Measurements from ENCODE around the gene ITGB2. TPM values are rescaled to one million over a fixed set of nuclear protein-coding genes. Genes with fewer than 3 reads are reported as not detected.

ITGB2 gene
- total RNA-seq, 2 donors from 2014 or later: 240 to 302 TPM

DNA sequence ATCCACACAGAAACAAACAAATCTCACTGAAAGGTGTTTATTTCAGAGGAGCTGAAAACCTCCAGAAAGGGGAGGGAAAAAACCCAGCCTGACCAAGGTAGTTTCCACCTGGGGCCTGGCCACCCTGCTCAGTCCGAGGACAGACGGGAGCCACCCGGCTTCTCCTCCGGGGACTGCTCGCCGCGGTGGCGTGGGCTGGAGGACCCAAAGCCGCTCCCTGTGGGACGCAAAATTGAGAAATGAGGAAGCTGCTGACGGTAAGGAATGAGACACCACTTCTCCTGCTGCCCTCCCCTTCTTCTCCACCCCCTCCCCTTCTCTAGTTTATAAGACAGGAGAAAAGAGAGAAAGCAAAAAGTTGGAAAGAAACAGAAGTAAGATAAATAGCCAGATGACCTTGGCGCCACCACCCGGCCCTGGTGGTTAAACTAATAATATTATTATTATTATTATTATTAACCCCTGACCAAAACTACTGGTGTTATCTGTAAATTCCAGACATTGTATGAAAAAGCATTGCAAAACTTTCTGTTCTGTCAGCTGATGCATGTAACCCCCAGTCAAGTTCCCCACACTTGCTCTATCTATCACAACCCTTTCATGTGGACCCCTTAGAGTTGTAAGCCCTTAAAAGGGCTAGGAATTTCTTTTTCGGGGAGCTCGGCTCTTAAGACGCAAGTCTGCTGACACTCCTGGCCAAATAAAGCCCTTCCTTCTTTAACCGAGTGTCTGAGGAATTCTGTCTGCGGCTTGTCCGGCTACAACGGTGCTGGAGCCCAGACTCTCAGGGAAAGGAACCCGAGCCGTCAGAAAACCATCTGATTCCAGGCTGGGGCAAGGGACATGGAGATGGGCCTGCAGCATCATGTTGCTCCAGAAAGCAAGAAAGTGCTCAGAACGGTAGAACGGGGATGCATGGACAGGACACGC lies 12.5 kb downstream of the ITGB2 start:
- Mint-ChIP-seq H3K4me3 (peak overlapping the region; percentile 9), H3K27me3 (no peaks in the 10 kb centered on the region), H3K4me1 (peaks cover 19% of the 10 kb centered on the region), H3K9me3 (no peaks in the 10 kb centered on the region), H3K27ac (no peak overlapping the region), H3K36me3 (ENCODE audit: low read depth) (peaks cover 84% of the 10 kb centered on the region)
- ATAC-seq (replicated peaks): no peak

DNA sequence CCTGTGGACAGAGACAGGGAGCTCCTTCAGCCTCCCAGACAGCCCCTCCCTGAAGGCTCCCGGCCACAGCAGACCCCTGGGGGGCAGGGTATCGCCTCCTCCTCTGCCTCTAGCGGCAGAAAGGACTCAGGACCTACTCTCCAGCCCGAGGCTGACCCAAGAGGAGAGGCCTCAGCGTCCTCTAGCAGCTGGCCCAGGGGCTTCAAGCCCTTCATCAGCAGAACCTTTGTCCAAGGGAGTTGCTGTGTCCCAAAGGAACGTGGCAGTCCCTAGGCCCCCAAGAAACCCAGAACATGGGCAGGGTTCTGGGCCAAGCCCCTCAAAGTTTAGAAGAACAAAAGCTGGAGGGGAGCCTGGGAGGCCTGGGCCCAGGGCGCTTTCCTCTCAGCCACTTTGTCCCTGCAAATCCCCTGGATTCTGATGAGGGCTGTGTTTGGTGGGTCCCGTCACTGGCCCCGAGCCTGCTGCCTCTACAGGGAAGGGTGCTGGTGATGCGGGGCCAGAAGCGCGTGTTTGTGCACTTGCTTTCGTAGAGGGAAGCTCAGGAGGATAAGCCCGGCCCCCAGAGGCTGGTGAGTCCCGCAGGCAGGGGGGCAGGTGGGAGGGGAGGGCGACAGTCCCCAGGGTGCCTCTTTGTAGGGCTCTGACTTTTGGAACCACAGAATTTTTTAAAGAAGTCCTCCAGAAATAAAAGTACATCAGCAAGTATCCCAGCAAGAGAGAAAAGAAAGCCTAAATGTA lies 13.3 kb downstream of the ITGB2 start:
- H3K36me3 Mint-ChIP-seq (ENCODE audit: low read depth): peaks cover 93% of the 10 kb centered on the region
- ATAC-seq (replicated peaks): no peak
- no peak overlapping the region for H3K27ac Mint-ChIP-seq
- no peaks in the 10 kb centered on the region for H3K27me3 Mint-ChIP-seq
- H3K4me3 Mint-ChIP-seq: no peak overlapping the region
- H3K4me1 Mint-ChIP-seq: peaks cover 24% of the 10 kb centered on the region
- H3K9me3 Mint-ChIP-seq: no peaks in the 10 kb centered on the region

DNA sequence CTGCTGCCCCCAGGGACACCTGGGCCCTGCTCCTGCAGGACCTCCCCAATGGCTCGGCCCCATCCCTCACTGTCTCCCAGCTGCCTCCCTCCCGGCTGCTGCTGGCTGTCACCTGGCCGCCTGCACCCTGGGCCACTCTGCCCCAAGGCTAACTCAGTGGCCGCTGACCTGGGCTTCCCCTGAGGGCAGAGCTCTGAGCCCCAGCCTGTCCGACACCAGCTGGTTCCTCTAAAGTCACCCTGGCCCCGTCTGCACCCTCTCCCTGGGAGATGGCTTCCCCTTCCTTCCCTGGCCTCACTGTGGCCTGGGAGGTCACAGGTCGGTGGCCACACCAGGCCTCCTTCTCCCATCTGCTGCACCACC lies 15.0 kb downstream of the ITGB2 start:
- Mint-ChIP-seq H3K4me3 (no peak overlapping the region), H3K9me3 (no peaks in the 10 kb centered on the region), H3K36me3 (ENCODE audit: low read depth) (peaks cover 95% of the 10 kb centered on the region), H3K27ac (peak overlapping the region; percentile 58), H3K4me1 (peaks cover 17% of the 10 kb centered on the region), H3K27me3 (no peaks in the 10 kb centered on the region)
- no peak for ATAC-seq (replicated peaks)

DNA sequence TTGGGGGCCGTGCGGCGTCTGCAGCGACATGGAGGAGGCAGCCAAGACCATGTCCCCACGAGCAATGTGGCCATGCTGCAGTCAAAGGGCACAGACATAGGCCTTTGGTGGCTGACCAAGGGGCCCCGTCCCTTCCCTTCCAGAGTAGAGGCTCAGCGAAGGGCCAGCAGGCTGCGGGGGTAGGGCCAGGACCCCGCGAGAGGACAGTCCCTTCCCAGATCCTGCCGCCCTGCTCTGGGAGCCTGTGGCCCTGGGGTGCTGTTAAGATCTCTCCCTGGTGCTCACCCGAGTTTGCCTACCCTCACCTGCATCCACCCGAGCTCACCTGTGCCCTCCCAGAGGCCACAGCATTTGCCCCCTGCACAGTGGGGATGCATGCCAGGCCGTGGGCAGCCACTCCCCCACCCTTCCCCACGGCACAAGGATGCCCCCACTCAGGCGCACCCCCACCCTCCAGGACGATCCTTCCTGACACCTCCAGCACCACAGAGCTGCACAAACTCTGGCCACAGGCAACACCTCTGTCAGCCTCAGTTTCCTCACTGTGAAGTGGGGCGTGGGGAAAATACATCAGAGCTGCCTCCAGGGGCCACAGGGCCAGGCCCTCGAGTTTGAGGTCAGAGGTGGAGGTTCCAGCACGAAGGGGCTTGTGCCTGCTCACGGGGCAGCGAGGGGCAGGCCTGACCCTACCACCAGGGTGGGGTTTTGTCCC lies 15.5 kb downstream of the ITGB2 start:
- no peaks in the 10 kb centered on the region for H3K9me3 Mint-ChIP-seq
- H3K4me1 Mint-ChIP-seq: peaks cover 17% of the 10 kb centered on the region
- no peaks in the 10 kb centered on the region for H3K27me3 Mint-ChIP-seq
- H3K27ac Mint-ChIP-seq: no peak overlapping the region
- no peak overlapping the region for H3K4me3 Mint-ChIP-seq
- ATAC-seq (replicated peaks): no peak
- H3K36me3 Mint-ChIP-seq (ENCODE audit: low read depth): peaks cover 96% of the 10 kb centered on the region

DNA sequence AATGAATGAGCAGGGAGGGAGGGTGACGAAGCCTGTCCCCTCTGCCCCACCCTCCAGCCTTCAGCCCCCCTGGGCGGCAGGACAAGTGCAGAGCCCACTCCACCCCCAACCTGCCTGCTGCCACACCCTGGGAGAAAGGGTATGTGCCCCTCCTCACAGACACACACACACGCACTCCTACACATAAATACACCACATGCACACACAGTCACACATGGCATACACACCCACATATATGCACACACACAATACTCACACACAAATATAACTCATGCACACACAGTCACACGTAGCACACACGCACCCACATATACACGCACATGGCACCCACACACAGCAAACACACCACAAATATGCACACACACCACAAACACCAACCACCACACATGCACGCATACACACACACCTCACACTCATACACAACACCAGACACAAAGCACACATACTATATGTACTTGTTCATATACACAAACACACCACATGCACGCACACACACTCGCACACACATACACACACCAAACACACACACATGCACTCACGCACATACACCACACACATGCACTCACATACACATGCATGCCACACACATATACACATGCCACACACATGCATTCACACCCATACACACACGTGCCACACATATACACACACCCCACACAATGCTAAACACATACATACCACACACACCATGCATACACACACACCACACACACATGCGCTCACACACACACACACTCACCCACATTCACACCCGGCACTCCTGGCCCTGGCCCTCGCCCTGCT lies 16.4 kb downstream of the ITGB2 start:
- Mint-ChIP-seq H3K27me3 (no peaks in the 10 kb centered on the region), H3K27ac (peak overlapping the region; percentile 0), H3K4me1 (peaks cover 15% of the 10 kb centered on the region), H3K9me3 (no peaks in the 10 kb centered on the region), H3K4me3 (no peak overlapping the region), H3K36me3 (ENCODE audit: low read depth) (peaks cover 96% of the 10 kb centered on the region)
- ATAC-seq (replicated peaks): no peak

DNA sequence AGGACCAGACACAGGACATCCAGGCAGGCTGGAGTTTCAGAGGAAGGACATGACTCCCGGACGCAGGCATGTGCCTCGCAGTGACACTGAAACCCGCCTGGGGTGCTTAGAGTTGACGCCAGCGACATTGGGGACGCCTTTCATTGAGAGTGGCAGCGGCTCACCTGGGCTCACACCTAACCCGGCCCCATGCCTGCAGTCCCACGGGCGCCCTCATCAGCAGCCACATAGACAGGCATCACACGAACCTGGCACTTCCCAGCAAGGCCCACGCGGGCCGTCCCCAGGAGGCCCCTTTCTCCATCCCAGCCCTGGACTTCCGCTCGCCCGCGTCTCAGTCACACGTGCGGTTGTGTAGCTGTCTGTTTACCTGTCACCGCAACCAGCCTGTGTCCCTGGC lies 17.0 kb downstream of the ITGB2 start:
- Mint-ChIP-seq H3K27me3 (no peaks in the 10 kb centered on the region), H3K27ac (no peak overlapping the region), H3K4me1 (peaks cover 12% of the 10 kb centered on the region), H3K36me3 (ENCODE audit: low read depth) (peaks cover 94% of the 10 kb centered on the region), H3K4me3 (no peak overlapping the region), H3K9me3 (no peaks in the 10 kb centered on the region)
- ATAC-seq (replicated peaks): no peak

DNA sequence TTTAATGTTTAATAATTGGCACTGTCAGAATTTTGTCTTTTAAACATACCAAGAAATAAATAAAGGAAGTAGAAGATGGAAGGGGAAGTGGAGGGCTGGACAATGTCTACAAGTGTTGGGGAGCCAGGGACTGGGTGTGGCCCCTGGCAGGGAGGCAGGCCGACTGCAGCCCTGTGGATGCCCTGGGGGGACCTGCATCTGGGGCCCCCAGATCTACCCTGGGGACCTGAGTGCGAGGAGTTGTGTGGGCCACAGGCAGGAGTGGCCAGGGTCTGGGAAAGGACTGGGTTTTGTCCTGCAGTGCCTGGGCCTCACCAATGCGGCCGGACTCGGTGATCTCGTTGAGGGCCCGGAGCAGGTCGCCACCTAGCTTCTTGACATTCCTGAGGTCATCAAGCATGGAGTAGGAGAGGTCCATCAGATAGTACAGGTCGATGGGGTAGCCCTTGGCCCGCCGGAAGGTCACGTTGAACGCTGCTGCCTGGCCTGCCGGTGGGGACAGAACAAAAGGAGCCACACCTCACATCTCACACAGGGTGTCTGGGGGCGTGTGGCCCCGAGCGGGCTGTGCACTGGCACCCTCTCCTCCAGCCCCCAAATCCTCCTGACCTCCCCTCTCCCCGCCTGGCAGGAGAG lies 17.5 kb downstream of the ITGB2 start:
- no peak for ATAC-seq (replicated peaks)
- Mint-ChIP-seq H3K36me3 (ENCODE audit: low read depth) (peaks cover 96% of the 10 kb centered on the region), H3K9me3 (no peaks in the 10 kb centered on the region), H3K27me3 (no peaks in the 10 kb centered on the region), H3K4me3 (no peak overlapping the region), H3K4me1 (peaks cover 12% of the 10 kb centered on the region), H3K27ac (peak overlapping the region; percentile 47)

DNA sequence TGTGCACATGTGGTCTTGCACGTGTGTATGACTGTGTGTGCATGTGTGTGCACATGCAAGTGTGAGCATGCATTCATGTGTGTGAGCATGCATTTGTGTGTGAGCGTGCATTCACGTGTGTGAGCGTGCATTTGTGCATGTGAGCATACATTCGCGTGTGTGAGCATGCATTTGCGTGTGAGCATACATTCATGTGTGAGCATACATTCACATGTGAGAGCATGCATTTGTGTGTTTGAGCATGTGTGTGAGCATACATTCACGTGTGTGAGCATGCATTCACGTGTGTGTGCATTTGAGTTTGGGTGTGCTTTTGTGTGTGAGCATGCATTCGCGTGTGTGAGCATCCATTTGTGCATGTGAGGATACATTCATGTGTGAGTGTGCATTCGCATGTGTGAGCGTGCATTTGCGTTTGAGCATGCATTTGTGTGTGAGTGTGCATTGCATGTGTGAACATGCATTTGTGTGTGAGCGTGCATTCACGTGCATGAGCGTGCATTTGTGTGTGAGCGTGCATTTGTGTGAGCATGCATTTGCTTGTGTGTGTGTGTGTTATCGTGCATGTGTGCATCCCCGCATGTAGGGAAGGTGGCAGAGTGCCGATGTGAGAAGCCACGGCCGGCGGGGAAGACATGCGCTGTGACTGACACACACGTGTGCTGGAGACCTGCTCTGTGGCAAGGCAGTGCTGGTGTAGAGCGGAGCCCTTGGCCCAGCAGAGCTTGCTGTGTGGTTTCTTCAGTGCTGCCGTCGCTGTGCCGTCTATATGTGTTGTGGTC lies 18.2 kb downstream of the ITGB2 start:
- Mint-ChIP-seq H3K4me3 (no peak overlapping the region), H3K27me3 (no peaks in the 10 kb centered on the region), H3K9me3 (no peaks in the 10 kb centered on the region), H3K36me3 (ENCODE audit: low read depth) (peaks cover 95% of the 10 kb centered on the region), H3K4me1 (peaks cover 12% of the 10 kb centered on the region), H3K27ac (peak overlapping the region; percentile 47)
- no peak for ATAC-seq (replicated peaks)

DNA sequence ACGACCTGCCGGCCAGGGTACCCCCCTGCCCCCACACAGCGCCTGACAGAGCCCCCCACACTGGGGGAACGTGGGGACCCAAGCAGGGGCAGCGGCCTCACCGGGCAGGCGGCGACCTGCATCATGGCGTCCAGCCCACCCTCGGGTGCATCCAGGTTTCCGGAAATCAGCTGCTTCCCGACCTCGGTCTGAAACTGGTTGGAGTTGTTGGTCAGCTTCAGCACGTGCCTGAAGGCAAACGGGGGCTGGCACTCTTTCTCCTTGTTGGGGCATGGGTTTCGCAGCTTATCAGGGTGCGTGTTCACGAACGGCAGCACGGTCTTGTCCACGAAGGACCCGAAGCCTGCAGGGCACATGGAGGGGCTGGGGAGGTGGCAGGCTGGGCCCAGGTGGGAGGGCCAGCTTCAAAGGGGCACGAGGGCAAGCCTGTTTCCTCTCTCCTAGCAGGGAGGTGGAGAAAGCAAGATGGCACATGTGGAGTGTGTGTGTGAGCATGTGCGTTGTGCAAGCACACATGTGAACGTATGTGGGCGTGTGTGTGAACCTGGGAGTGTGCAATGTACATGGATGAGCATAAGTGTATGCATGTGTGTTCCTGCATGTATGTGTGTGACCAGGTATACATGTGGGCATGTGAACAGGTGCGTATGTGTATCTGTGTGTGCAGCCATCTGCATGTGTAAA lies 19.2 kb downstream of the ITGB2 start:
- H3K36me3 Mint-ChIP-seq (ENCODE audit: low read depth): peaks cover 88% of the 10 kb centered on the region

DNA sequence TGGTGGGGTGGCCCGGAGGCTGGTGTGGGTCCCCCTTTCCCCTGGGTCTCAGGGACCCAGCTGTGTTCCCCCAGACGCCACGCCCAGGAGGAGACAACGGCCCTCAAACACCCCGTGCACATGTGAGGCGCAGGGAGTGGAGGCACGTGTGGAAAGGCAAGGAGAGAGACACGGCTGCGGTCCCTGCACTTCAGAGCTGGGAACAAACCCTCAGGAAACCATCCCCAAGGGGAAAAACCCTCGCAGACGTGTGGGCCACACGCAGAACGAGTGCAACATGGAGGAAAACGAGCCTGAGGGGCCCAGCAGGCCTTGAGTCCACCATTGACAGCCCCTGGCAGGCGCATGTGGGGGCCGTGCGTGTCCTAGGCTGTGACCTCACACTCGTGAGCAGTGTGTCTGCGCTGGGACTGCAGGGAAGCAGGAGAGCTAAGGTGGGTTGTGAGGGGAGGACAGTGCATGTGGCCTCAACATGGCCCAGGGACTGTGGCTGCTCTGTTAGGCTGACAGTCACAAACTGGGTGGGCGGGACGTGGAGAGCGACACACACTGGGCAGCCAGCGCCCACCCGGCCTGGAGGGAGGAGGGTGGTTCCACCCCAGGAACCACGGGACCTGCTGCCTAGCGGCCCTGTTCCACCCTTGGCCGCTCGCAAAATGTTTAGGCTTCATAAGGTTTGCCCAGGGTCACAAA lies 20.0 kb downstream of the ITGB2 start:
- H3K36me3 Mint-ChIP-seq (ENCODE audit: low read depth): peaks cover 87% of the 10 kb centered on the region
- no peaks in the 10 kb centered on the region for H3K27me3 Mint-ChIP-seq
- H3K9me3 Mint-ChIP-seq: no peaks in the 10 kb centered on the region
- no peak for ATAC-seq (replicated peaks)
- no peak overlapping the region for H3K27ac Mint-ChIP-seq
- peaks cover 12% of the 10 kb centered on the region for H3K4me1 Mint-ChIP-seq
- no peak overlapping the region for H3K4me3 Mint-ChIP-seq

More for the DNA sequence above, 19.2 kb downstream of the ITGB2 start:
- Mint-ChIP-seq H3K9me3 (no peaks in the 10 kb centered on the region), H3K27me3 (no peaks in the 10 kb centered on the region), H3K4me3 (no peak overlapping the region), H3K4me1 (peaks cover 12% of the 10 kb centered on the region), H3K27ac (no peak overlapping the region)
- no peak for ATAC-seq (replicated peaks)

DNA sequence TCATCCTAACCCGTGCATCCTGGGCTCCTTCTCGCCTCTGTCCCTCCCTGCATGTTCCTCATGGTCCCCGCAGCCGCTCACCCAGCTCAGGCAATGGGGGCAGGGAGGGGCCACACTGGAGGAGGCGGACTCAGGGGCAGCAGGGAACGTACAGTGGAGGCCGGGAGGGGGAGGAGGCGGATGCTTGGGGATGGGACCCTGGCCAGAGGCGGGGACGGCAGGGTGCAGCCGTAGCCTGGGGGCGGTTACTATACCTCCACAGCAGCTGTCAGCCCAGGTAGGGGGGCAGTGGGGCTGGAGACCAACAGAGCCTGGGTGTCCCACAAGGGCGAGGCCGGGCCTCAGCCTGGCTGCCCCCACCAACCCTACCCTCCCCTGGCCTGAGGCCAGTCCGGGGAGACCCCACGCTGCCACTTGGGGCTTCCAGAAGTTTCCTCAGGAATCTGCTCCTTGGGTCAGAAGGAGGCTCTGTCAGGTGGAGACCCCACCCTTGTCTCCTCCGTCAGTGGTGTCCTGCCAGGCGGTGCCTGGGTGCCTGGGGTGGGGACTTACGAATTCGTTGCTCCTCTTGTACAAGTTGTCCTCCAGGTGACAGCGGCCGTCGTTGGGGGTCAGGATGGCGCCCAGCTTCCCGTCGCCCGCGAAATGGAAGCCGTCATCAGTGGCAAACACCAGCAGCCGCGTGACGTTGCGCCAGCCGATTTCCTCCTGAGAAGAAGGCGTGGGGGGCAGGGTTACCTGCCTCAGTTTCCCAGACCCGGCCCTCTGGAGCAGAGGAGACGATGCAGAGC lies 20.7 kb downstream of the ITGB2 start:
- Mint-ChIP-seq H3K9me3 (no peaks in the 10 kb centered on the region), H3K27ac (no peak overlapping the region), H3K27me3 (no peaks in the 10 kb centered on the region), H3K4me1 (peaks cover 12% of the 10 kb centered on the region), H3K36me3 (ENCODE audit: low read depth) (peaks cover 85% of the 10 kb centered on the region), H3K4me3 (no peak overlapping the region)
- ATAC-seq (replicated peaks): no peak
